KMS-11 (cell line): ENCODE data around the gene ABHD17B.
"Not testable (repeated sequence)": the region's sequence is repeated elsewhere in the genome, so short reads cannot be mapped to it uniquely, and the experiment has no call there.

Source experiments
- H2AFZ ChIP-seq: fragments of 200-600 bp; sonication (generic); 2 replicates; pipeline ENCODE4 v1.6.1; 2016; ENCODE audit warnings: antibody characterized with exemption, mixed run types, low read depth
- H3K27ac ChIP-seq: fragments of 200-600 bp; sonication (generic); 2 replicates; pipeline ENCODE4 v1.6.1; 2016; ENCODE audit warnings: mild to moderate bottlenecking, mixed run types
- H3K27me3 ChIP-seq: fragments of 200-600 bp; sonication (generic); 2 replicates; pipeline ENCODE4 v1.6.1; 2017; ENCODE audit warnings: mild to moderate bottlenecking, low read depth, mixed run types, moderate library complexity; ENCODE audit not compliant: insufficient read depth
- H3K36me3 ChIP-seq: fragments of 200-600 bp; sonication (generic); 2 replicates; pipeline ENCODE4 v1.6.1; 2017; ENCODE audit warnings: mild to moderate bottlenecking, mixed run types; ENCODE audit not compliant: insufficient read depth
- H3K4me1 ChIP-seq: fragments of 200-600 bp; sonication (generic); 2 replicates; pipeline ENCODE4 v1.6.1; 2016; ENCODE audit warnings: mild to moderate bottlenecking, low read depth, mixed run types; ENCODE audit not compliant: poor library complexity, severe bottlenecking
- H3K4me2 ChIP-seq: fragments of 200-600 bp; sonication (generic); 2 replicates; pipeline ENCODE4 v1.7.0; 2016; ENCODE audit warnings: mild to moderate bottlenecking, mixed run types
- H3K4me3 ChIP-seq: fragments of 200-600 bp; sonication (generic); IDR thresholded peaks from 2 replicates; pipeline ENCODE4 v1.6.1; 2017; ENCODE audit warnings: low read depth, low read length, mixed read lengths; ENCODE audit not compliant: insufficient read depth
- H3K79me2 ChIP-seq: fragments of 200-600 bp; sonication (generic); 2 replicates; pipeline ENCODE4 v1.6.1; 2016; ENCODE audit warnings: low read depth, mixed run types; ENCODE audit not compliant: insufficient read depth
- H3K9ac ChIP-seq: fragments of 200-600 bp; sonication (generic); 2 replicates; pipeline ENCODE4 v1.6.1; 2016; ENCODE audit warnings: mild to moderate bottlenecking, mixed run types
- H4K20me1 ChIP-seq: fragments of 200-600 bp; sonication (generic); 2 replicates; pipeline ENCODE4 v1.6.1; 2016; ENCODE audit warnings: mild to moderate bottlenecking, mixed run types; ENCODE audit not compliant: insufficient read depth
- CTCF ChIP-seq: fragments of 200-600 bp; sonication (generic); conservative IDR thresholded peaks from 2 replicates; pipeline ENCODE4 v1.6.1; 2017; ENCODE audit warnings: low read depth, mild to moderate bottlenecking, antibody characterized with exemption, low read length, moderate library complexity, mixed read lengths

Gene ABHD17B

GRCh38 chr9:71911061-71911907 is at the start of gene ABHD17B, which contains the start of gene C9orf85:
TSS of gene ABHD17B (minus strand) at chr9:71911193. CDS start at chr9:71875080, 36,113 bp downstream.
TSS of gene C9orf85 (plus strand) at chr9:71911639. CDS start at chr9:71911735, 96 bp downstream.
- peaks cover 30% of the 10 kb centered on the region for H3K4me1 ChIP-seq
- H3K4me2 ChIP-seq = peak within 1 kb of the TSS; percentile 98
- peak within 1 kb of the TSS; percentile 91 for H3K27ac ChIP-seq
- no peak within 1 kb of the TSS for H3K4me3 ChIP-seq
- H3K9ac ChIP-seq = peak within 1 kb of the TSS; percentile 88
- H3K79me2 ChIP-seq = peaks cover 86% of the 10 kb centered on the region
- H4K20me1 ChIP-seq = peaks cover 24% of the 10 kb centered on the region
- peak within 1 kb of the TSS; percentile 72 for H2AFZ ChIP-seq
- no peaks in the 10 kb centered on the region for H3K36me3 ChIP-seq
- no peaks in the 10 kb centered on the region for H3K27me3 ChIP-seq
- no peak for TF ChIP-seq CTCF

GRCh38 chr9:71955300-71955915 is 44.4 kb upstream of the ABHD17B start:
- H3K9ac ChIP-seq = no peak overlapping the region
- H3K27me3 ChIP-seq = no peaks in the 10 kb centered on the region
- H3K4me3 ChIP-seq = no peak overlapping the region
- no peaks in the 10 kb centered on the region for H4K20me1 ChIP-seq
- no peak overlapping the region for H2AFZ ChIP-seq
- no peaks in the 10 kb centered on the region for H3K79me2 ChIP-seq
- H3K4me1 ChIP-seq = no peaks in the 10 kb centered on the region
- no peak overlapping the region for H3K4me2 ChIP-seq
- H3K36me3 ChIP-seq = no peaks in the 10 kb centered on the region
- TF ChIP-seq CTCF = no peak
- H3K27ac ChIP-seq = no peak overlapping the region

- not testable (repeated sequence) for H3K27ac ChIP-seq, H2AFZ ChIP-seq, H3K4me2 ChIP-seq, H3K36me3 ChIP-seq, H3K79me2 ChIP-seq, H3K9ac ChIP-seq, H3K27me3 ChIP-seq, H3K4me3 ChIP-seq, H4K20me1 ChIP-seq, H3K4me1 ChIP-seq
Measured at GRCh38 chr9:71954652-71955051, 43.7 kb upstream of the ABHD17B start.

GRCh38 chr9:71944754-71945375 is 33.9 kb upstream of the ABHD17B start:
- Histone ChIP-seq H3K9ac (no peak overlapping the region), H3K36me3 (no peaks in the 10 kb centered on the region), H3K4me2 (no peak overlapping the region), H3K27me3 (no peaks in the 10 kb centered on the region), H3K4me3 (no peak overlapping the region), H4K20me1 (no peaks in the 10 kb centered on the region), H3K79me2 (no peaks in the 10 kb centered on the region), H3K27ac (no peak overlapping the region), H2AFZ (no peak overlapping the region), H3K4me1 (peaks cover 6% of the 10 kb centered on the region)
- TF ChIP-seq CTCF = no peak
